Endothelial cell of umbilical vein (primary cell): ENCODE results near the gene FAM25C. TPM values are rescaled to one million over a fixed set of nuclear protein-coding genes. Genes with fewer than 3 reads are reported as not detected.
"Not testable (repeated sequence)": the region's sequence is repeated elsewhere in the genome, so short reads cannot be mapped to it uniquely, and the experiment has no call there.

Experiments
- BruUV-seq: library from RNA; stranded (reverse); fragments of 400-500 nt; replicated peaks from 2 replicates; lab custom pipeline; 2021; lab: Mats Ljungman, UMichigan
- CTCF ChIA-PET: fragments of 300-600, 350-600 bp; sonication (Branson Sonifier 250); formaldehyde crosslinking; loops from one replicate; lab custom pipeline; 2021; ENCODE audit warnings: antibody characterized with exemption, inconsistent platforms; lab: Charles Lee
- POLR2A ChIA-PET: fragments of 300-600, 350-600 bp; sonication (Branson Sonifier 250); formaldehyde crosslinking; loops from one replicate; lab custom pipeline; 2021; ENCODE audit warnings: antibody characterized with exemption, inconsistent platforms; lab: Charles Lee
- DNase-seq: peaks from one replicate; pipeline ENCODE4 v3.0.0-alpha.2; 2011; ENCODE audit warnings: low read depth, low spot score
- FAIRE-seq: peaks from 2 replicates; lab custom pipeline; 2011; peaks lifted over from hg19 to GRCh38; lab: Jason Lieb, UNC
- H2AFZ ChIP-seq: 2 replicates; pipeline ENCODE4 v1.6.0; 2012; ENCODE audit warnings: low read depth, low read length, control low read depth, inconsistent platforms
- H3K27ac ChIP-seq: 2 replicates; pipeline ENCODE4 v1.5.1; 2011; ENCODE audit warnings: low read depth, mild to moderate bottlenecking, control low read depth, low read length, moderate library complexity; ENCODE audit not compliant: insufficient read depth
- H3K27me3 ChIP-seq, 2 experiments: 2 replicates each; pipeline versions ENCODE4 v1.6.0 to v1.6.1; 2011; ENCODE audit warnings: low read length in 2 of 2, mixed read lengths in 1 of 2; ENCODE audit not compliant: control insufficient read depth in 2 of 2, insufficient read depth in 2 of 2
- H3K36me3 ChIP-seq, 2 experiments: 2 replicates in 1 of 2; 3 replicates in 1 of 2; pipeline ENCODE4 v1.5.1; 2011; ENCODE audit warnings: low read length in 2 of 2, mild to moderate bottlenecking in 1 of 2, moderate library complexity in 1 of 2; ENCODE audit not compliant: control insufficient read depth in 2 of 2, insufficient read depth in 2 of 2; ENCODE audit errors: extremely low read depth in 1 of 2
- H3K4me1 ChIP-seq: 3 replicates; pipeline ENCODE4 v1.5.1; 2011; ENCODE audit warnings: mild to moderate bottlenecking, low read length; ENCODE audit not compliant: control insufficient read depth, insufficient read depth; ENCODE audit errors: extremely low read depth
- H3K4me2 ChIP-seq: 2 replicates; pipeline ENCODE4 v1.6.1; 2011; ENCODE audit warnings: low read length, control low read depth, mixed read lengths; ENCODE audit not compliant: insufficient read depth
- H3K4me3 ChIP-seq, 3 experiments: fragments of 200-600 bp in 1 of 3; sonication (generic), shearing (Covaris generic) in 1 of 3; replicated peaks in 1 of 3; 2 replicates each; pipeline ENCODE4 v1.5.1; 2011 to 2016; ENCODE audit warnings: control low read depth in 3 of 3, low read length in 3 of 3, mild to moderate bottlenecking in 2 of 3, inconsistent platforms in 1 of 3, low read depth in 1 of 3, moderate library complexity in 1 of 3; ENCODE audit not compliant: insufficient read depth in 1 of 3
- H3K79me2 ChIP-seq: 2 replicates; pipeline ENCODE4 v1.6.0; 2012; ENCODE audit warnings: low read length, inconsistent platforms; ENCODE audit not compliant: control insufficient read depth, insufficient read depth
- H3K9ac ChIP-seq: replicated peaks from 2 replicates; pipeline ENCODE3; 2011; ENCODE audit warnings: low read length, control low read depth; ENCODE audit not compliant: insufficient read depth; ENCODE audit errors: extremely low read depth
- H3K9me1 ChIP-seq: replicated peaks from 3 replicates; pipeline ENCODE4 v1.6.0; 2011; ENCODE audit warnings: mild to moderate bottlenecking, low read length; ENCODE audit not compliant: control insufficient read depth, insufficient read depth; ENCODE audit errors: extremely low read depth
- H3K9me3 ChIP-seq: replicated peaks from 2 replicates; pipeline ENCODE4 v1.5.1; 2012; ENCODE audit warnings: low read length, inconsistent platforms; ENCODE audit not compliant: control insufficient read depth, insufficient read depth
- H4K20me1 ChIP-seq: replicated peaks from 2 replicates; pipeline ENCODE3; 2011; ENCODE audit warnings: mild to moderate bottlenecking, low read length; ENCODE audit not compliant: control insufficient read depth, insufficient read depth; ENCODE audit errors: extremely low read depth
- dilution Hi-C: fragments of 300-500 bp; cut with MboI; formaldehyde crosslinking; loops from one replicate; pipeline ENCODE4 v1.15.0; 2019; ENCODE audit warnings: low sequenced_read_pairs; ENCODE audit not compliant: extremely low pct_ligation_motif_present
- intact Hi-C: fragments of 100-400 bp; cut with micrococcal nuclease; formaldehyde crosslinking; loops from one replicate; pipeline ENCODE4 v1.10.0; 2022
- polyA plus RNA-seq, 4 experiments: library from polyadenylated mRNA; depleted of rRNA in 3 of 4; stranded (reverse) in 3 of 4; unstranded in 1 of 4; fragments of >200 nt; gene quantifications; 2 replicates each; pipeline versions ENCODE4 v1.2.1 to v1.2.3, GENCODE V29; 2011 to 2012; ENCODE audit warnings: missing spikeins in 1 of 4
- total RNA-seq: library from RNA; stranded (reverse); gene quantifications from 2 replicates; pipeline ENCODE4 v1.2.3, GENCODE V29; 2021

Gene FAM25C
- total and polyA plus RNA-seq, 2 donors (not counting 3 experiments of a cell fraction or from before 2014, with no cell fraction given), result not detected

DNA sequence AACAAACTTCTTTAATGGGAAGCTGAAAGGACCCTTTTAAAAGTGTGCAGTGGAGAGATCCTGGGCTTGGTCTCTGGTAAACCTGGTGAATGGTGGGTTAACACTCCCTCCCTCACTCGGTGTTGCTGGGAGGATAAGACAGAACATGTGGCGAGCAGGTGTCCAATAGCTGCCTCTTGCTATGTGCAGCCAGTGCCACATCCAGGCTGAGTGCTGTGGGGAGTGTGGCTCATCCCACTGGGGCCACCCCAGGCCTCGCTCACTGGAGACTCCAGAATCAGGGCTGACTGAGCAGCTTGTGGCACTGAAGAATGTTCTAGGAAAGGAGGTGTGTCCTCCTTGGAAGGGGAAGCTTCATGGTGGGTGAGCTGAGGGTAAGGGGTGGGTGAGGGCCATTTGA, 29.5 kb downstream of the FAM25C start:
- BruUV-seq, H3K4me3 ChIP-seq, CTCF ChIA-PET, intact Hi-C loops, H3K27ac ChIP-seq, H3K79me2 ChIP-seq, DNase-seq, H3K4me1 ChIP-seq, H3K36me3 ChIP-seq, H3K9me1 ChIP-seq, POLR2A ChIA-PET, FAIRE-seq, H3K9ac ChIP-seq, H4K20me1 ChIP-seq, dilution Hi-C loops, H3K4me2 ChIP-seq, H2AFZ ChIP-seq, H3K9me3 ChIP-seq, H3K27me3 ChIP-seq: not testable (repeated sequence)

DNA sequence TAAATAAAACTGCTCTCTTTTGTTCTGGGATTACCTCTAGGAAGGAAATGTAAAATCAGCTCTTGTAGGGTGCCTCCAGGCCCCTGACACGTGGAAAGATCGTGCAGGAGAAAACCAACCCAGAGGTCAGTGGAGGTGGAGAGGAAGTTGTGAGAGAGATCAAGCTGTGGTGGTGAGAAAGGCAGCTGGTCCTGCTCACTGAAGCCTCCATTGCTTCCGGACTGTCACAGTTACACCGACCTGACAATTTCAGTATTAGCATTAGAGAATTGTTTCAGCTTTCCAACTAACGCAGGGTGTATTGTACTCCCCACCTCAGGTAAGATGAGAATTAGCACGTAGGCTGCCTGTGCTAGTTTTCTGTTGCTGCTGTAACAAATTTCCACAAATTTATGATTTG, 30.6 kb downstream of the FAM25C start:
- POLR2A ChIA-PET, H3K9ac ChIP-seq, H3K9me3 ChIP-seq, H3K4me1 ChIP-seq, FAIRE-seq, H3K9me1 ChIP-seq, H3K27ac ChIP-seq, H4K20me1 ChIP-seq, H3K4me2 ChIP-seq, DNase-seq, intact Hi-C loops, CTCF ChIA-PET, H3K79me2 ChIP-seq, H2AFZ ChIP-seq, H3K4me3 ChIP-seq, H3K27me3 ChIP-seq, BruUV-seq, dilution Hi-C loops, H3K36me3 ChIP-seq: not testable (repeated sequence)

GRCh38 chr10:47964280-47965063, 35.1 kb downstream of the FAM25C start:
- CTCF ChIA-PET, H3K9ac ChIP-seq, POLR2A ChIA-PET, dilution Hi-C loops, H3K27me3 ChIP-seq, H3K27ac ChIP-seq, H3K4me3 ChIP-seq, intact Hi-C loops, FAIRE-seq, H3K9me3 ChIP-seq, H2AFZ ChIP-seq, H3K4me1 ChIP-seq, DNase-seq, H3K79me2 ChIP-seq, BruUV-seq, H3K4me2 ChIP-seq, H3K36me3 ChIP-seq, H4K20me1 ChIP-seq, H3K9me1 ChIP-seq: not testable (repeated sequence)

DNA sequence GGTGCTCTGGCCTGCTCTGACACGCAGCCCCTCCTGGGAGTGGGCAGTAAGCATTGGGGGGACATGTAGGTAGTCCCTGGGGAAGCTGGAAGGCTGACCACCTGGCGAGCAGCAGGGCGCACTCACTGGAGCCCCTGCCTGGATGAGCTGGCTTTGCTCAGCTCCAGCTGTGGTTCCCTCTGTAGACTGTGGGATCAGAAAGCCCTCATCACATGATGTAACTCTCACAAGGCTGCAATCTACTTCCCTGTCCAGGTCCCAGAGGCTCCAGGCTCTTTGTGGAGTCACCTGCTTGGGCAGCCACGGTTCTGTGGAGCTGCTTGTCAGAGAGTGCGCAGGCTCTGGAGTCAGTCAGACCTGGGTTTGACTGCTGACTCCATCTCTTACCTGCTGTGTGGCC, 36.8 kb downstream of the FAM25C start:
- intact Hi-C loops, H3K36me3 ChIP-seq, H3K9me1 ChIP-seq, H3K9me3 ChIP-seq, H3K4me2 ChIP-seq, DNase-seq, H3K4me3 ChIP-seq, H3K27me3 ChIP-seq, H4K20me1 ChIP-seq, dilution Hi-C loops, POLR2A ChIA-PET, BruUV-seq, CTCF ChIA-PET, H3K9ac ChIP-seq, H3K4me1 ChIP-seq, H3K27ac ChIP-seq, H3K79me2 ChIP-seq, FAIRE-seq, H2AFZ ChIP-seq: not testable (repeated sequence)
